Astrocyte (in vitro differentiated cells and primary cell): ENCODE measurements around the gene SP4. TPM values are rescaled to one million over a fixed set of nuclear protein-coding genes. Genes with fewer than 3 reads are reported as not detected.

Source experiments
- DNase-seq: peaks from one replicate; pipeline ENCODE4 v3.0.0-alpha.2; 2010; ENCODE audit warnings: low read depth
- FAIRE-seq: peaks from 2 replicates; lab custom pipeline; 2011; peaks lifted over from hg19 to GRCh38; lab: Jason Lieb, UNC
- H2AFZ ChIP-seq: 2 replicates; pipeline ENCODE4 v1.6.0; 2012; ENCODE audit warnings: low read depth, low read length, inconsistent platforms
- H3K27ac ChIP-seq: 2 replicates; pipeline ENCODE4 v1.5.1; 2011; ENCODE audit warnings: low read depth, low read length, inconsistent platforms
- H3K27me3 ChIP-seq: 2 replicates; pipeline ENCODE4 v1.6.0; 2011; ENCODE audit warnings: low read length, inconsistent platforms; ENCODE audit not compliant: insufficient read depth
- H3K36me3 ChIP-seq: 2 replicates; pipeline ENCODE4 v1.5.1; 2011; ENCODE audit warnings: low read length, inconsistent platforms; ENCODE audit not compliant: insufficient read depth
- H3K4me1 ChIP-seq: 2 replicates; pipeline ENCODE4 v1.5.1; 2011; ENCODE audit warnings: low read length, inconsistent platforms; ENCODE audit not compliant: insufficient read depth
- H3K4me2 ChIP-seq: 2 replicates; pipeline ENCODE4 v1.6.0; 2012; ENCODE audit warnings: low read length, inconsistent platforms
- H3K4me3 ChIP-seq: 2 replicates; pipeline ENCODE4 v1.5.1; 2011; ENCODE audit warnings: low read depth, mild to moderate bottlenecking, low read length, inconsistent platforms; ENCODE audit not compliant: insufficient read depth
- H3K79me2 ChIP-seq: 2 replicates; pipeline ENCODE4 v1.6.0; 2012; ENCODE audit warnings: mild to moderate bottlenecking, low read length, inconsistent platforms; ENCODE audit not compliant: insufficient read depth
- H3K9ac ChIP-seq: 2 replicates; pipeline ENCODE4 v1.6.0; 2012; ENCODE audit warnings: mild to moderate bottlenecking, low read length, inconsistent platforms
- H3K9me3 ChIP-seq: 2 replicates; pipeline ENCODE4 v1.5.1; 2012; ENCODE audit warnings: low read depth, mild to moderate bottlenecking, low read length, inconsistent platforms; ENCODE audit not compliant: insufficient read depth
- H4K20me1 ChIP-seq: 2 replicates; pipeline ENCODE4 v1.6.0; 2012; ENCODE audit warnings: low read length, inconsistent platforms; ENCODE audit not compliant: insufficient read depth
- H3K27ac Mint-ChIP-seq: one replicate; pipeline ENCODE4 v1.8.0; 2021; ENCODE audit warnings: mild to moderate bottlenecking, mixed read lengths; ENCODE audit not compliant: unreplicated experiment
- H3K27me3 Mint-ChIP-seq: one replicate; pipeline ENCODE4 v1.8.0; 2021; ENCODE audit warnings: low read depth, mixed read lengths; ENCODE audit not compliant: unreplicated experiment
- H3K36me3 Mint-ChIP-seq: one replicate; pipeline ENCODE4 v1.8.0; 2021; ENCODE audit warnings: low read depth, mixed read lengths; ENCODE audit not compliant: unreplicated experiment
- H3K4me1 Mint-ChIP-seq: one replicate; pipeline ENCODE4 v1.8.0; 2021; ENCODE audit warnings: low read depth, mixed read lengths; ENCODE audit not compliant: unreplicated experiment
- H3K4me3 Mint-ChIP-seq: one replicate; pipeline ENCODE4 v1.8.0; 2021; ENCODE audit warnings: mild to moderate bottlenecking, moderate library complexity, mixed read lengths; ENCODE audit not compliant: unreplicated experiment
- H3K9me3 Mint-ChIP-seq: one replicate; pipeline ENCODE4 v1.8.0; 2021; ENCODE audit warnings: mild to moderate bottlenecking, mixed read lengths; ENCODE audit not compliant: unreplicated experiment
- CTCF ChIP-seq: IDR thresholded peaks from 2 replicates; pipeline ENCODE4 v1.5.1; 2011; ENCODE audit warnings: low read depth, mild to moderate bottlenecking, inconsistent platforms, low read length, moderate library complexity; ENCODE audit not compliant: insufficient read depth
- EZH2 ChIP-seq: IDR thresholded peaks from 2 replicates; pipeline ENCODE4 v1.6.1; 2012; ENCODE audit warnings: mild to moderate bottlenecking, low read length, inconsistent platforms; ENCODE audit not compliant: insufficient read depth
- total RNA-seq: library from RNA; stranded (reverse); gene quantifications from 2 replicates; pipeline ENCODE4 v1.2.1, GENCODE V29; 2021

The SP4 gene
- total RNA-seq, 1 donor from 2014 or later = 3.8 TPM

- no peak for FAIRE-seq
- H3K27me3 Mint-ChIP-seq = no peaks in the 10 kb centered on the region
- Histone ChIP-seq H4K20me1 (no peaks in the 10 kb centered on the region), H3K4me2 (no peak overlapping the region), H3K36me3 (no peaks in the 10 kb centered on the region), H2AFZ (no peak overlapping the region), H3K79me2 (no peaks in the 10 kb centered on the region), H3K9ac (no peak overlapping the region), H3K4me1 (no peaks in the 10 kb centered on the region), H3K27ac (no peak overlapping the region), H3K4me3 (no peak overlapping the region), H3K27me3 (no peaks in the 10 kb centered on the region), H3K9me3 (no peaks in the 10 kb centered on the region)
- peaks cover 11% of the 10 kb centered on the region for H3K36me3 Mint-ChIP-seq
- no peak overlapping the region for H3K4me3 Mint-ChIP-seq
- H3K27ac Mint-ChIP-seq = no peak overlapping the region
- H3K4me1 Mint-ChIP-seq = no peaks in the 10 kb centered on the region
- peaks cover 3% of the 10 kb centered on the region for H3K9me3 Mint-ChIP-seq
- TF ChIP-seq CTCF (no peak), EZH2 (no peak)
- DNase-seq = no peak
These were observed 35.6 kb downstream of the SP4 start for GRCh38 chr7:21463524-21463923.

GRCh38 chr7:21468969-21469368, 41.1 kb downstream of the SP4 start:
- H3K27me3 ChIP-seq = no peaks in the 10 kb centered on the region
- H3K4me3 ChIP-seq = no peak overlapping the region
- H3K9ac ChIP-seq = no peak overlapping the region
- FAIRE-seq (no peak), DNase-seq (no peak)
- Mint-ChIP-seq H3K4me1 (no peaks in the 10 kb centered on the region), H3K27ac (no peak overlapping the region), H3K36me3 (no peaks in the 10 kb centered on the region), H3K4me3 (no peak overlapping the region), H3K9me3 (no peaks in the 10 kb centered on the region), H3K27me3 (no peaks in the 10 kb centered on the region)
- H2AFZ ChIP-seq = no peak overlapping the region
- no peaks in the 10 kb centered on the region for H3K36me3 ChIP-seq
- H3K9me3 ChIP-seq = no peaks in the 10 kb centered on the region
- no peak overlapping the region for H3K4me2 ChIP-seq
- no peaks in the 10 kb centered on the region for H3K4me1 ChIP-seq
- H3K79me2 ChIP-seq = no peaks in the 10 kb centered on the region
- H4K20me1 ChIP-seq = no peaks in the 10 kb centered on the region
- TF ChIP-seq EZH2 (no peak), CTCF (no peak)
- no peak overlapping the region for H3K27ac ChIP-seq

- Histone ChIP-seq H3K36me3 (no peaks in the 10 kb centered on the region), H3K27me3 (no peaks in the 10 kb centered on the region), H2AFZ (no peak overlapping the region), H3K79me2 (no peaks in the 10 kb centered on the region), H3K4me1 (no peaks in the 10 kb centered on the region), H3K4me3 (no peak overlapping the region), H4K20me1 (no peaks in the 10 kb centered on the region), H3K27ac (no peak overlapping the region), H3K9ac (no peak overlapping the region), H3K4me2 (no peak overlapping the region), H3K9me3 (no peaks in the 10 kb centered on the region)
- DNase-seq = no peak
- FAIRE-seq = no peak
- Mint-ChIP-seq H3K4me1 (no peaks in the 10 kb centered on the region), H3K9me3 (no peaks in the 10 kb centered on the region), H3K4me3 (no peak overlapping the region), H3K27ac (no peak overlapping the region), H3K27me3 (no peaks in the 10 kb centered on the region), H3K36me3 (no peaks in the 10 kb centered on the region)
- TF ChIP-seq EZH2 = no peak
- no peak for TF ChIP-seq CTCF
These were observed 42.0 kb downstream of the SP4 start for GRCh38 chr7:21469894-21470293.
